IPS DF 19.7 (cell line): Measurements from ENCODE around the gene USP46.

ENCODE experiments used
- DNase-seq: peaks from one replicate; pipeline ENCODE4 v3.0.0-alpha.2; 2013; ENCODE audit warnings: low read depth, low spot score

Gene USP46

DNA sequence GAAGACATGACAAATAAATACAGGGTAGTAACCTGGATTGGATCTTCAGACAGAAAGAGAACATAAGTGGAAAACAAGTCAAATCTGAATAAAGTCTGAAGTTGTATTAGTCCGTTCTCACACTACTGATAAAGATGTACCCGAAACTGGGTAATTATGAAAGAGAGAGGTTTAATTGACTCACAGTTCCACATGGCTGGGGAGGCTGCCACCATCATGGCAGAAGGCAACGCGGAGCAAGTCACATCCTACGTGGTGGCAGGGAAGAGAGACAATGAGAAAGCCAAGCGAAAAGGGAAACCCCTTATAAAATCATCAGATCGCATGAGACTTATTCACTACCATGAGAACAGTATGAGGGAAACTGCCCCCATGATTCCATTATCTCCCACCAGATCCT, 82.8 kb downstream of the USP46 start:
- DNase-seq: no peak

DNA sequence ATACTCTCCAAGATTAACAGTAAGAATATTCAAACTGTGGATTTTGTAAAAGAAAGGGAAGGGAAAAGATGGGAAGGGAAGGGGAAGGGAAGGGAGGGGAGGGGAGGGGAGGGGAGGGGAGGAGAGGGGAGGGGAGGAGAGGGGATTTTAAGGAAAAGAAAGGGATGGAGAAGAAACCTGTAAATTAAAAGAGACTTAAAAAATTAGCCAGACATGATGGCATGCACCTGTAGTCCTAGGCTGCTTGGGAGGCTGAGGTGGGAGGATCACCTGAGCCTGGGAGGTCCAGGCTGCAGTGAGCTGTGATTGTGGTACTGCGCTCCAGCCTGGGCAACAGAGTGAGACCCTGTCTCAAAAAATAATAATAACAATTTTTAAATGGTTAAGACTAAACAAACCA, 83.7 kb downstream of the USP46 start:
- no peak for DNase-seq

DNA sequence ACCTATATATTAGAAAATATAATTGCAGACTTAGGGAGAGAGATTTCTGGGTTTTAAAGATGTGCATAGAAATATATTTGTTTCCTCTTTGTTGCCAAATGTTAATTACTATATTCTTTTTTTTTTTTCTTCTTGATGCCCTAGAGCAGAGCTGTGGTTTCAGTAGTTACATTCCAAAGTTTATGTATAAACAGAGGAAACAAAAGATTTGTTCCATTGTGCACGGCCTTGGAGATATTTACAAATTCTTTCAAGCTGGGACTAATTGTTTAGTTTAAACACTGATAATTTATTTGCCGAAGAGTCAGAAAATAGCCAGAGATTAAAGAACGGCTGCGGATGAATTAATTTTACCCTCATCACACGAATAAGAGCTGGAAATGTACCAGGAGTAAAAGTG, 85.1 kb downstream of the USP46 start:
- DNase-seq: no peak

DNA sequence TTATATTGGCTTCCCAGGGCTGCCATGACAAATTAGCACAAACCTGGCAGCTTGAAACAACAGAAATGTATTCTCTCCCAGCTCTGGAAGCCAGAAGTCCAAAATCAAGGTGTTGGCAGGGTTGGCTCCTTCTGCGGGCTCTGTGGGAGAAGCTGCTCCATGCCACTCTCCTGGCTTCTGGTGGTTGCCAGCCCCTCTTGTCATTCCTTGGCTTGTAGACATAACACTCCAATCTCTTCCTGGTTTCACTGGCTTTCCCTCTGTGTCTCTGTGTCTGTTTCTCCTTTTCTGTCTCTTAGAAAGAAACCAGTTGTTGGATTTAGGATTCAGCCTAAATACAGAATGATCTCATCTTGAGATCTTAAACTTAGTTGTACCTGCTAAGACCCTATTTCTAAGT, 85.5 kb downstream of the USP46 start:
- DNase-seq: no peak

DNA sequence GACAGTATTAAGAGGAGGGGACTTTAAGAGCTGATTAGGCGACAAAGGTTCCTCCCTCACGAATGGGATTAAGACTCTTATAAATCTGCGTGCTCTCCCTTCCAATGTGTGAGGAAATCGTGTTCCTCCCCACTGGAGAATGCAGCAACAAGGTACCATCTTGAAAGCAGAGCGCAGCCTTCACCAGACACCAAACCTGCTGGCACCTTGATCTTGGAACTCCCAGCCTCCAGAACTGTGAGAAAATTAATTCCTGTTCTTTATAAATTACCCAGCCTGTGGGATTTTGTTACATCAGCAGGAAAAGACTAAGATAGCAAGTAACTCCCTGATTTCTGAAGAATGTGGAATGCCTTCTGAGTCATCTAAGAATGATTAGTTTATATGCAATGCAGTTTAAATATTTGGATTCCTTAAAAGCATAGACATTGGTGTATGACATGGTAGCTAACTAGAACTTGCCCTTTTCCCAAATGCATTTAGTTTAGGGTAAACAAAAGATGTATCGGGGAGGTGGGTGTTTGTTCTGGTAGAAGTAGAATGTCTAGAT, 86.1 kb downstream of the USP46 start:
- DNase-seq: no peak

DNA sequence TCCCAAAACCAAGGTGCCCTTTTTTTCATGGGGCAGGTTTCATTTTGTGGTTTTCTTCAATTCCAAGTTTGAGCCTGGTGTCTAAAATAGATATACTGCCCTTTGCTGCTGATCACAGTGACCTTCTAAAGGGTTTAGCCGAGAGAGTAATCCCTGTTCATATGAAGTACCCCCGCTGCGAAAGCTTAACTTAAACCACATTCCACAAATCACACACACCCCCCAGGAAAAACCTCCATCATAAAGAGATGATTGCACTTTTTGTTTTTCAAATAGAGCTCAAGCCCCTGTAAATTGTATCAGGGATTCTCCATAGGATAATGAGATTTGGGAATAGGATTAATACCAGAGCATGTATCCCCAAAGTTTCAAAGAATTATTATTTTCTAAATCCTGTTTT, 90.8 kb downstream of the USP46 start:
- DNase-seq: no peak

DNA sequence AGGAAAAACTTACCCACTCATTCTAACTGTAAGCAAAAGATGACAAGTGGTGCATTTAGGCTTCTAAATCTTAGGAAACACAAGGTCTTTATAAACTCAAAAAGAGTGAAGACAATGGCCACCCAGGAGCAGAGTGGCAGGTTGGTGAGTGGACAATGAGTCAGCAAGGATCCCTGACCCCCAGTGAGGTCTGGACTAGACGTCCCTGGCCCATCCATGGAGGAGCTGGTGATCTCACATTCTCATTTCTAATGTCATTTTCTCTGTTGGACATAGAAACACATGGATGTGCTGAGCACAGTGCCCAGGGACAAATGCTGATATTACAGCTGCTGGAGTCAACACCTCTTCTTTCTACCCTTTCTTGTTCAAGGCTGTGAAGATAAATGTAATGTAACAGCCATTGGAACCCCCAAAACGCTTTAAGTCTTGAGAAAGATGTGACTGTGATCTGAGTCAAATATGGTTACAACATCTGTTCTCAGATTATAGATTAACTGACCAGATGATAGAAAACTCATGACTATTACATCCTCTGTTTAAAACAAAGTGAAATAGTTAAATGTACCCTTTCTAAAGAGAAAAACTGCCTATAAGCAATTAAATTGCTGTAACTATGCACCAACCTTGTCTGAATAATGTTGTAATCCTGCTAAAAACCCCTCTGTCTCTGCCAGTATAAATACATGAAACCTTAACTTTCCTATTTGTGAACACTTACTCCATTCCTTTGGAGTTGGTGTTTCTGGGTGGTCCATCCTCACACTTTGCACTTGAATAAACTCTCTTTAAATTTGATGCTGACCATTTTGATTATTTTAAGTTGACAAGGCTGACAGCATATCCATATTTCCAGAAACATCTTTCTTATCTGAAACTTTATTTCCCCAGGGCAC, 92.7 kb downstream of the USP46 start:
- no peak for DNase-seq

DNA sequence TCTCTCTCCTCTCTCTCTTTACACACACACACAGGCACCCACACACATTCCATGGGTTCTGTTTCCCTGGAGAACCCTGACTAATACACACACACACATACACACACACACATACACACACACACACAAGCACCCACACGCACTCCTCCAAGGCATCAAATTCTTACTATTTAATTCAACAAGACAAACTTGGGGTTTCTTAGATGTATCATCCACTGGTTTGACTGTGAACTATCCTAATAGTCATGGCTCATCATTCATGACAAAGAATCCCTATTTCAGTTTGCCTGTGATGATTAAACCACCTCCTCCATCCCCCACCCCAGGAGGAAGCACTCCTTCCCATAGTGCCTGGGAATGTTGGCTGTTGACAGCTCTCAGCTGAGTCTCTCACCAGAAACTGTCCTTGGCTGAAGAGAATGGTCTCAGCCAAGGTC, 98.2 kb downstream of the USP46 start:
- no peak for DNase-seq

DNA sequence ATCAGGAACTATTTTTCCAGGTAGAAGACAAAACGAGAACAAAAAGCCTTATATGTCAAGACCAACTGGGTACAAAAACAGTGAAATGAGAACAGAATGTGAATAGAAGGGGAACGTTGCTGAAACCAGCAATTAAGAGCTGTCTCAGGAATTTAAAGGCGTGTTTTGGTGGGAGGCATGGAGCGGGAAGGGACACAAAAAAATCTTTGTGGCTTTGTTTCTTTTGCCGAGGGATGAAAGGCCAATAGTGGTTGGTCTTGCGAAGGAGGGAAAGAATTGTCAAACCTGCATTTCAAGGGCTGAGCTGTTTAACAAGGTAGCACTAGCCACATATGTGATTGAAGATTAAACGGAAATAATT, 103.8 kb downstream of the USP46 start:
- DNase-seq: no peak

DNA sequence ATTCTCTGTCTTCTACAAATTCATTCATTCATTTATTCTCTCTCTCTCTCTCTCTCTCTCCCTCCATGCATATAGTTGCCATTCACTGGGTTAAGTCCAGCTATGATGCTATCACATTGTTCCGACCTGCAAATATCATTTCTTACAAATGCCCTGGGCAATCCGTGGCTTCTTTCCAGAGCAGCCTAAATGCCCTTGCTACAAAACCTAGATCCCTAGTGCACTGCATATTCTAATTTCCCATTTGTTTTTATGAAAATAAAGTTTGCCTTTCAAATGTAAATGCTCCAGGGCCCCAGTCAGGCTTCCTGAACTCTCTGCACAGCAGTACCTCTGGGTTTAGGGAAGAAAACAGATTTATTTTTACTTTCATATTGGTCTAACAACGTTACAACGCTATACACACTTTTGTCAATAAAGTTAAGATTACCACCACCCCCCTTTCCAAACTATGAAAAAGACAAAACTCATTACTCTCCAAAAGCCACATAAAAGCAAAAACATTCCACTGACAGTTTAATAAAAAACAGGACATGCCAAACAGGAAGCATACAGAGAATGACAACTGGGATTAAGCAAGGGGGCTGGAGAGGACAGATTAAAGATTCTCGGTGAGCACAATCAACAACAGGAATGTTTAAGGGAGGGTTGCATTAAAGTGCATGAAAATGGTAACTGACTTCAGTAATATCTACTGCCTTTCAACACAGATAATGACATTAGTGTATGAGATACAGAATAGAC, 104.3 kb downstream of the USP46 start:
- DNase-seq: no peak

DNA sequence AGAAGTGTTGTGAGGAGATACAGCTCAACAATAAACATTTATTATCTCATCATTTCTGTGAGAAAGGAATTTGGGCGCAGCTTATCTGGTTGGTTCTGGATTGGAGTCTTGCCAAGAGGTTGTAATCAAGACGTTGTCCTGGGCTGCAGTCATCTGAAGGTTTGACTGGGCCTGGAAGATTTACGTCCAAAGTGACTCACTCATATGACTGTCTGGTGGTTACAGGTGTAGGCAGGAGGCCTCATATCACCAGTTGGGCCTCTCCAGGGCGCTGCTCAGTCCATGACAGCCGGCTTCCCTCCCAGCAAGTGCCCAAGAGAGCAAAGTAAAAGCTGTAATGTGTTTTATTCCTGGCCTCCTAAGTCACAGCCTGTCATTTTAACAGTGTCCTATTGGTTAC, 106.3 kb downstream of the USP46 start:
- DNase-seq: no peak

DNA sequence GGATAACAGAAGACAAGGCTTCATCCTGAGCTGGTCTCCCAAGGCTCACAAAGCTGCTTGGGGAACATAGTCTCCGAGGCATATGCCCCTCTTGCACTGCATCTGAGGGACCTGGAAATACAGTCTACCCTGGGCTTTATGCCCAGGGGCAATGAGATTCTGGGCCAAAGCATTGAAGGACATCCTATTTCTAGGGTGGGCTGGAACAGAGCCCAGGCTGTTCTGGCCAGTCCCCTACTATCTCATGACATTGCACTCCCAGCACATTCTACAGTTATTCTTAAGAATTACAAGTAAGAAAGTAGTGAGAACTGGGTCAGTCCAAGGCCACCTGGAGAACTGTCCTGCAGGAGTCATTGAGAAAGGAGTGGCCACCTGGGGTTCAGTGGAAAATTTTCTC, 107.6 kb downstream of the USP46 start:
- DNase-seq: no peak

DNA sequence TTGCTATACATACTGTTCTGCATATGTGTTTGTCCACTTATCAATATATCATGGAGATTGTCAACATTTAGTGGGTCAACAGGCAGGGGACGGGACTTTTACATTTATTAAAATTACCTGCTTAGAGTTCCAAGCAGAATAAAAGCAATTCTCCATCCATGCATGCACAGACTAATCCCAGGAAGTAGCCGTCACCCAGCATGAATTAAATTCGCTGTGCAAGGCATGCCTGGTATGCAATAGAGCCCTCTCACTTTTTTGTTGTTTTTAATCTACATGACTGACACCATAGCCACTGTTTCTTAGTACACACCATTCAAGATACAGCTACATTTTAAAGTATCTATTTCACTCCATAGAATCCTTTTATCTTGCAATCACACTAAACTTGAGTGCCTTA, 108.9 kb downstream of the USP46 start:
- no peak for DNase-seq

DNA sequence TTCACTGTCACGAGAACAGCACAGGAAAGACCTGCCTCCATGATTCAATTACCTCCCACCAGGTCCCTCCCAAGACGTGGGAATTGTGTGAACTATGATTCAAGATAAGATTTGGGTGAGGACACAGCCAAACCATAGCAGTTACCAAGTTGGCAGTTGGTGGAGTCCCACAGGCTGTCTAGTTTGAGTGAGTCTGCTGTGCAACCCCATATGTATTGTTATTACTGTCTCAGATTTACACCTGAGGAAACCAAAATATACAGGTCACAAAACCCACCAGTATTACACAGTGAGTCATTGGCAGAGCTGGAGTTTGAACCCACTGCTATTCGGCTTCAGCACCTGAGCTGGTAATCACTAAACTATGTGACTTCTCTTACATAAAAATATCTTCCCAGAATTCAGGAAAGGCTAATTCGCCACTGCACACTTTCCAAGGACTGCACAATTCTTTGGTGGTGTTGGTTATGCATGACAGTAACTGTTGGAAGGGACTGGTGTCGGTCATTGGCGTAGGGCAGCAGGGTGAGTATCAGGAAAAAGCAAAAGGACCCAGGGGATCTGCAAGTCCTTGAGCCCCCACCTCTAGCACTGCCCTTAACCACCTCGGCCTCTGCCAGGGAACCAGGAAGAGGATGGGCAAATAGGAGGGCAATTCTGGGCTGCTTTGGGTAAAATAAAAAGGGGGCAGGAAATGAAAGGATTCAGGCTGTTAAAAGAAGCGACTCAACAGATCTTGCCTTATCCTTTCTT, 110.1 kb downstream of the USP46 start:
- no peak for DNase-seq

DNA sequence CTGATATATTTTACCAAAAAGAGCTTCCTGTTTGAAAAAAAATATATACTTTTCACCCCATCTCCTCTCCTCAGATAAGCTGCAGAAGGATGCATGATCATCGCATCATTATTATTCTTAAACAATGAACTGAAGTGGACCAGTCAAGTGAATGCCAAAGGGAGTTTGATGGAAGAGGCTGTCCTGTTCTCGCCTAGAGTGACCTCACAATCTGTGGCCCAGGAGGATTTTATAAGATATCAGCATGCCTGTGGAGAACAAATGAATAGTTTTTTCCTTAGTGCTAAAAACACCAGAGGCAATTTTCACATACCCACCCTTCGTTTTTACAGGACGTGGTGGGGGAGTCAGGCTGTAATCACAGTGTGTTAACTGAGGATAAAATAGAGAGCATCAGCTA, 112.7 kb downstream of the USP46 start:
- DNase-seq: no peak

DNA sequence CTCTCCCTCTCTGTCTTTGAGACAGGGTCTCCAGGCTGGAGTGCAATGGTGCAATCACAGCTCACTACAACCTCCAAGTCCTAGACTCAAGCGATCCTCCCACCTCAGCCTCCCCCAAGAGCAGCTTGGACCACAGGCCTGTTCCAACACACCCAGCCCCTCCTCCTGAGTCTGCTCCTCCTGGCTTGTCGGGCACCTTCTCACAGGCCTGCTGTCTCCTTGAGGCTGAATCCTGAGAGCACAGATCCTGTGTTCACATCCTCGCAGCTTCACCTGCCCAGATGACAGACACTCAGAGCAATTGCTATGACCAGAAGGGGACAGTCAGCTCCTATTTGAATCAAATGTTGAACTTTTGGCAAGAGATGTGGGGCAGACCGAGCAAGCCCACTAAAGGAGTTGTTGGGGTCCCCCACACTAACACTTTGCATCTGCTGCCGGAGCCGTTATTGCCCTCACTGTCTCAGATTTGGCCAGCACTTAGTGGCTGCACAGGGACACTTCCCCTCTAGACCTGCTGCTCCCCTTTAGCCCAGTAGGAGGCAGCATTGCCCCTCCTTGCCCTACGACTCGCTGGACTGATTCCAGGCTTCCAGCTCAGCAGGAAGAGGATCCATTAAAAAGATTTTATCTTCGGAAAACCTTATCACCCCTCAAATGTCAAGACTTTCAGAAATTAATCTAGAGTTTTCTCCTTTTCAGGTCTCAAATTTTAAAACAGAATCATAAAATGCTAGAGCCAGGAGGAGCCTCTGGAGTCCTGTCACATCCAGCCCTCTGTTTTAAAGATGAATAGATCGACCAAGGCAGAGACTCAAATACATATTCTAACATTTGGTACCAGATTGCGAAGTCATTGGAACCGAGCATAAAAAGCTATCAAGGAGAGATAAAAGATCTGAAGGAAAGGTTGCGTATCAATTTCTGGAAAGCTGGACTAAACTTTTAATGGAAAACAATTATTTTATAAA, 113.7 kb downstream of the USP46 start:
- DNase-seq: no peak
